Astrocyte (in vitro differentiated cells and primary cell): ENCODE data around the gene PHF19.

Experiments
- CTCF ChIP-seq: IDR thresholded peaks from 2 replicates; pipeline ENCODE4 v1.5.1; 2011; ENCODE audit warnings: low read depth, mild to moderate bottlenecking, inconsistent platforms, low read length, moderate library complexity; ENCODE audit not compliant: insufficient read depth
- EZH2 ChIP-seq: IDR thresholded peaks from 2 replicates; pipeline ENCODE4 v1.6.1; 2012; ENCODE audit warnings: mild to moderate bottlenecking, low read length, inconsistent platforms; ENCODE audit not compliant: insufficient read depth

DNA sequence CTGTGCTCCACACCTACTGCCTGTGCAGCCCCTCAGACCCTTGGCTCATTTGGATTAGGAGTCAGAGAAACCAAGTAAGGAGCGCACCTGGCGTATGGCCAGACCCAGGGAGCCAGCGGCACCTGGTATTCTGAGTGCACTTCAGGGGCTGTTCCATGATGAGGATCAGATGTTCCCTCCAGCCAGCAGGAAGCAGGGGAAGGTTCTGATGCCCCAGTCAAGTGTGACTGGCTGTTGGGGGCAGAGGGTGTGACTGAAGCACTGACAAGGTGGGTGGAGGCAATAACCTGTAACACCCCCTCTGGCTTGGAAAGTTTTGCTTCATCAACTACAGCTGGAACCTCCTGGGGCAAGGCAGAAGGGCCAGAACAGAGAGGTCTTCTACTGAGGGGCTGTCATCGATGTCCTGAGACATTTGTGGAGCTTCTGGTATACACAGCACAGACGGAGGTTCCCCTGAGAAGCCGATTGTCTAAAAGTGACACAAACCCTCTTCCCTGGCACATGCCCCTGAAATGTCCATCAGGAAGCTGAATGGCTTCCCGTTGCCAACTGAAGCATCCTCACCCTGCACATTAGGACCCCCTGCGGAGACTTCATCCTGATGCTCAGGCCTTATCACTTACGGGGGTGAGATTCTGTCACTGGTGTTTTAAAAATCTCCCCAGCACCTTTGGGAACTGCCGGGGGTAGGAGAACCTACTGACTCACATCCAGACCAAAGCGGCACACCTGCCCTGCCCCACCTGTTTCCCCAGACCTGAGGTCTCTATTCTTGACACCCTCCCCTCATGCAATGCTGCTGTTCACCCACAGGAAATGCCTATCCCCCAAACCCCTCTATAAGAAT is 28.6 kb upstream of the PHF19 start:
- TF ChIP-seq CTCF (no peak), EZH2 (no peak)
